NCI-H1930 (cell line): Measurements from ENCODE around the gene CYFIP1.

Experiments
- DNase-seq, 2 experiments: peaks; one replicate each; lab custom pipeline; 2025; lab: John Stamatoyannopoulos, UW

Gene CYFIP1

DNA sequence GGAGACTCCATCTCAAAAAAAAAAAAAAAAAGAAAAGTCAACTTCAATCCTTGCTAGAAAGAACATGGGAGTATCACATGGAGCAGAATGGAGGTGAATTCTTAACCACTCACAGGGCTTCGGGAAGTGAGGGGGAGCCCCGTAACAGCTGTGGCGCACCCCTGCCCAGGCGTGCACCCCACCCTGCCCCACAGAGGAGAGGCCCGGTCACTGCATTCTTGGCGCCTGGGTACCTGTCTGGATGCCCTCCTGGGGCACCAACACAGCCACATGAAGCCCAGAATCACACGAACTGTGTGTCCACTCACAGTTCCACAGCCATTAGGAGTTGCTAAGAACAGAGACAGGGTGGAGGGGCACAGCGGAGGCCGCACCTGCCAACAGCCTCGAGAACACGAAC is 89.9 kb downstream of the CYFIP1 start:
- DNase-seq = no peak

DNA sequence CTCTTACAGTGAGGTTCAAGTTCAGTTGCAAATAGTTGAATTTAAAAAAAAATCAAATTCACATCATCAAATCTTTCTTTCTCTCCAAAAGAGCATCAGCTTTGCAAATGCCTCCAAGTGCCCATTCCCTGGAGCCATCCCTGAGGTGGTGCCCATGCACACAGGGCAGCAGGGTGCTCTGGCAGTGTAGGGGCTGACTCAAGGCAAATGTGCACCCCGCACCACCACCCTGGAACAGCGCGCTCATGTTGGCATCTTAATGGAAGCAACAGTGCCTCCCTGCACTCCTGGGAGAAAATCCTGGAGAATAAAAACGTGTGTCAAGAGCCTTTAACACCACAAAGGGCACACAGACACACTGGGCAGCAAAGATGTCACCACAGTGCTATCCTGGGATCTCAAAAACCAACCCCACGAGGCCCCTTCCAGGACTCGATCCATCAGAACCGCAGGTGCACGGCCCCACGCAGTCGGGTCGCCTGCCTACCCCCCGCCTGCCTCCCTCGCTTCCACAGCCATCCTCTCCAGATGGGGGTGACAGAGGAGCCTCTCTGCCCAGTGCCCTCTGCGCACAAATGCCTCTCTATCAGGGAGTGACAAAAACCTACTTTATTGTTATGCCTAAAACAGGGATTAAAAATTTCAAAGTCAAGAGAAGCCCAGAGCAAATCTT is 90.9 kb downstream of the CYFIP1 start:
- DNase-seq = no peak

DNA sequence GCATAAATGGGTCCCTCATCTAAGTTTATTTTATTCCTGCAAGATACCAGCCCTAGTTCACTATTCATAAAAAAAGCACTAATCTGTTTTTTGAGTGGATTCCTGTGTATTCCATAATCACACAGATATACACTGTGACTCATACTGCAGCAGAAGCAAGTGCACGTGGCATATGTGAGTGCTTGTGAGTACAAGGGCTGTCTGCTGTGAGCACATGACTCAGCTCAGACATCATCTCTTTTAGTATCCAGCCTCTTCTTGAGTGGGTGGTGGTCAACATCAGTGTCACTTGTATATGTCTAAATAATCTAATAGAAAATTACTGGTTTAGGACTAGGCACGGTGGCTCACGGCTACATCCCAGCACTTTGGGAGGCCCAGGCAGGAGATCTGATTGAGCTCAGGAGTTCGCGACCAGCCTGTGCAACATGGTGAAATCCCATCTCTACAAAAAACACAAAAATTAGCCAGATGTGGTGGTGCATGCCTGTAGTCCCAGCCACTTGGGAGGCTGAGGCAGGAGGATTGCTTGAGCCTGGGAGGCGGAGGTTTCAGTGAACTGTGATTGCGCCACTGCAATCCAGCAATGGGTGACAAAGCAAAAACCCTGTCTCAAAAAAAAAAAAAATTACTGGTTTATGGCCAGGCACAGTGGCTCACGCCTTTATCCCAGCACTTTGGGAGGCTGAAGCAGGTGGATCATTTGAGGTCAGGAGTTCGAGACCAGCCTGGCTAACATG is 91.9 kb downstream of the CYFIP1 start:
- no peak for DNase-seq

DNA sequence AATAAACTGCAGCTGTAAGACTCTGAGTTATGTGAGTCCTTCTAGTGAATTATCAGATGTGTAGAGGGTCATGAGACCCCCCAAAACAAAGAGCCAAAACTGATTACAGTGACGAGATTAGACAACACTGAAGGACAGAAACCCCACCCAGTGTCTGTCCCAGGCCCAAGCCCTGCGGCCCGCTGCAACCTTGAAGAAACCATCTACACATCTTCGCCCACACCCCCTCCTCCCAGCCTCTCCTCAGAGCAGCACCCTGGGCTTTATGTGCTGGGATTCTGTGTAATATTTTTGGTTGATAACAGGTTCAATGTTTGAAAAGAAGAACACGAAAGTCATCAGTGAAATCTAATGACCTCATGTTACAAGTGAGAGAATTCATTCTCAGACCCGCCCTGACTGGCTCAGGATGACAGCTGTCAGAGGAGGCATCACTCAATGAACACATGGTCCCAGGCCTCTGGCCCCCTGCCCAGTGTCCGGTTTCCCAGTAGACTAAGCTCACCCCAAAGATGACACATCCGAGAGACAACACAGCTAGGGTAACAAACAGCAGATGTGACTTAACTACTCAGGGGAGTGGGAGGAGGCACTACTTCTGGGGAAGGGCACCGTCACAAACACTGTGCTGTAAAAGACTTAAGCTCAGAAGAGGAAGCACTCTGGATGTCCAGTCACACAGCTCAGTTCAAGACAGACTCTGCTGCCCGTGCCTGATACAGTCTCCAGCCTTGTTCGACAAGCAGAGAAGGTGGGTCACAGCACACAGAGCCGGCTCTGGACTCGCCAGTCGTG is 92.8 kb downstream of the CYFIP1 start:
- DNase-seq = no peak

DNA sequence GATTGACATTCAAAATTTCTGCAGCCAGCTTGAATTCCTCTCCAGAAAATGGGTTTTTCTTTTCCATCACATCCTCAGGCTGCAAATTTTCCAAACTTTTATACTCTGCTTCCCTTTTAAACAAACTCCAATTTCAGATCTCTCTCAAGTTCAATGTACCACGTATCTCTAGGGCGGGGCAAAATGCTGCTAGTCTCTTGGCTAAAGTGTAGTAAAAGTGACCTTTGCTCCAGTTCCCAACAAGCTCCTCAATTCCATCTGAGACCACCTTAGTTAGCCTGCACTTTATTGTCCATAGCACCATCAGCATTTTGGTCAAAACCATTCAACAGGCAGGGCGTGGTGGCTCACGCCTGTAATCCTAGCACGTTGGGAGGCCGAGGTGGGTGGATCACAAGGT is 95.0 kb downstream of the CYFIP1 start:
- DNase-seq = no peak

DNA sequence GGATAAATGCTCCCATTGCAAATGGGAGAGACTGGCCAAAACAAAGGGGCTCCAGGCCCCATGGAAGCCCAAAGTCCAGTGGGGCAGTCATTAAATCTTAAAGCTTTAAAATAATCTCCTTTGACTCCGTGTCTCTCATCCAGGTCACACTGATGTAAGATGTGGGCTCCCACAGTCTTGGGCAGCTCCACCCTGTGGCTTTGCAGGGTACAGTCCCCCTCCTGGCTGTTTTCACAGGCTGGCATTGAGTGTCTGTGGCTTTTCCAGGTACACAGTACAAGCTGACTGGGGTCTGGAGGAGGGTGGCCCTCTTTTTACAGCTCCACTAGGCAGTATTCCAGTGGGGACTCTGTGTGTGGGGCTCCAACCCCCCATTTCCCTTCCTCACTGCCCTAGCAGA is 95.8 kb downstream of the CYFIP1 start:
- DNase-seq = no peak

DNA sequence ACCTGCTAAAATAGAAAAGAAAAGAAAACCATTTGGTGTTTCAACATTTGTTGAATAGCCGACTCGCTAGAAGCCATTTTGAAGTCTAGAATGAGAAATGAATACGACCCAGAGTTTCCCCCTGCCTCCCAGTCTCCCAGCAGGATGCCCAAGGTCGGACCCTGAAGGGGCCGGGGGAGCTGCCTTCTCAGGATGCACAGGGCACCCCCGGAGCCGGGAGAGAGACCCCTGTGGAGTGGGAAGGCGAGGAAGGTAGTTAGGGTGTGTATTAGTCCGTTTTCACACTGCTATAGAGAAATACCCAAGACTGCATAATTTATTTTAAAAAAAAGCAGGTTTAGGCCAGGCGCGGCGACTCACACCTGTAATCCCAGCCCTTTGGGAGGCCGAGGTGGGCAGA is 97.0 kb downstream of the CYFIP1 start:
- no peak for DNase-seq

DNA sequence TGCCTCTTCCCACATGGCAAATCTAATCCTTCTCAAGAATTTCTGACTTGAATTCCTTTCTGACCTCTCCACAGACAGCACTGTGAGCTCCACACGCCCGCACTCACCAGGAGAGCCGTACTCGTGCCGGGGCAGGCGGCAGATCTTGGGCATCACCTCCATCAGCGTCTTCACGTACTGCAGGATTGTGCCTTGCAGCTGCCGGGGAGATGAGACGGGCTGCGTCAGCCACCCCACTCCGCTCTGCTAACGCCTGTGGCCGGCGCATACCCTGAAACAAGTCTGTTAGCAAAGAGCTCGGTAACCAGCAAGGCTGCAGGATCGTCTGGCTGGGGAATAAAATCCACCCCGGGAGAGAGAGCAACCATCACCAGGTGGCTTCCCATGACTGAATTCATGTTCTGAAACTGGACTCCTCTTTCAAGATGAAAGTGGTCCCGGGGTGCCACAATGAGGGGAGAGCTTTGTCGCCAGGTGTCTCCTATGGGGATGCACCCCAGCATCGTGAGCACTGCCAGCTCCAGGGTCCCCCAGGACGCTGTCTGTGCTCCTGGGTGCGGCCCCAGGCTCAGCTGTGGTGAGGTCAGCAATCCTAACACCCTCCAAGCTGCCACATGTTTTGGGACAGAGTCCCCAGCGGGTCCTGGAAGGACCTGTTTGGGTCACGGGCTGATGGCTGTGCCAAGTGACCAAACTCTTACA is 98.3 kb downstream of the CYFIP1 start:
- no peak for DNase-seq

DNA sequence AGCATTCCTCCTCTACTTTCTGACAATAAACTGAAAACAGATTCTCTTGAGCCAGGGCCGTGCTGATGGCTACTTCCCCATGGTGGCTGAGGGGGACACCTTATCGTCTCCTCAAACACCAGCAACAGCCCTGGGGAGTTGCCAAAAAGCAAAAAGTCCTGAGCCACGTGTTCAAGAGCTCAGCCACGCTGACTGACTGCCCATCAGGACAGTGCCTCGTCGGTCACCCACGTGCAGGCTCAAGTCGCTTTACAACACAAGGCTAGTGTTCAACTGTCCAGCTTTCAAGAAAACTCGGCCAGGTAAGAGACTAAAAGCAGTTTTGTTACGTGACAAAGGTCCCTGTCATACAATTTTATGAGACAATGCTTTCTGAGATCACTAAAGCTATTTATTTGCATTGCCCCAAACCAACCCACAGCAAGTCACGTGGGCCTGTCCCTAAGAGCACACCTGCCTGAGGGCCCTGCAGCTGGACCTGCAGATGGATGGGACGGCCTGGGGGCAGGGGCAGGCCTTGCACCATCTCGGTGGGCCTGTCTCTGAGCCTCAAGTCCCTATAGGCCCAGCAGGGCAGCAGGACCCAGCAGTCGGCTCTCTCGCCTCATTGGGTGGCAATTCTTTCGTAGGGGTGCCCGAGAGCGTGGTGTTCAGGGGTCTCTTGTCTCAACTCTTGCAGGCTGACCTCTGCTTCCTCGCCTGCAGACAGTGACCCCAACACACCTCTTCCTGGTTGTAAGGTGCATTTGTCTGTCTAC is 99.0 kb downstream of the CYFIP1 start:
- DNase-seq = no peak

DNA sequence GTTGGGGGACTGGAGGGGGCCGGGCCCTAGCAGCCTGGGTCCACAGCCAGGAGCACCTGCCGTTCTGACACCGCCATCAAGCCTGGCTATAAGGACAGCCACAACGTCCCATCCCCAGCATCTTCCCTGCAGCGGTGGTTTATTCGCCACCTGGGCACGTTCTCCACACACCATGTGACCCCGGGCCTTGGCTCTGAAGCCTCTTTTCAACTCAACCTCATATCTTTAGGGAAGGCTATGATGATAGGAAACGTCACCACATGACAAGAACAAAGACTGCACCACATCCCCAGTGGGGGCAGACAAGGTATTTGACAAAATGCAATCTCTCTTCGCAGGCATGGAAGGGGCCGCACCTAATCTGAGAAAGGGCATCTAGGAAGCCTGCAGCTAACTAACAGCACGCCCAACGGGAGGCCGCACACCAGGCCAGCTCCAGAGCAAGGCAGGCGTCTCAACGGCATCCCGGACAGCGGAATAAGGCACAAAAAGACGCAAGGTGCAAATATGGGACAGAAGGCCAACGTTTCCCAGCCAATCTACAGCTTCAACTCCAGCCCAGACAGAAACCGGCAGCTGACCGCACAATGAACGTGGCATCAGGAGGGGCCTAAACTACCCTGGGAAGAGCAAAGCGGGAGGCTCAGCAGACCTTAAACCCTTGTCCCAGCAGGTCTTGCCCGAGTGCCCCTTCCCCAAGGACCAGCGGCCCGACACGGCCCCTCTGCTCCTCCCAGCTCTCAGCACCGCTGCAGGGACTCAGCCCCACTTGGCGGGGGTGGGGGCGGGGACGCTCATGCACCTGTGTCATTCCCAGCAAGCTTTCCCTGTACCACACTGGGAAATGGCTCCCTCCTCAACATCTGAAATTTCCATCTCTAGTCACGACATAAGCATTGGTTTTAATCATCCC is 99.8 kb downstream of the CYFIP1 start:
- no peak for DNase-seq

DNA sequence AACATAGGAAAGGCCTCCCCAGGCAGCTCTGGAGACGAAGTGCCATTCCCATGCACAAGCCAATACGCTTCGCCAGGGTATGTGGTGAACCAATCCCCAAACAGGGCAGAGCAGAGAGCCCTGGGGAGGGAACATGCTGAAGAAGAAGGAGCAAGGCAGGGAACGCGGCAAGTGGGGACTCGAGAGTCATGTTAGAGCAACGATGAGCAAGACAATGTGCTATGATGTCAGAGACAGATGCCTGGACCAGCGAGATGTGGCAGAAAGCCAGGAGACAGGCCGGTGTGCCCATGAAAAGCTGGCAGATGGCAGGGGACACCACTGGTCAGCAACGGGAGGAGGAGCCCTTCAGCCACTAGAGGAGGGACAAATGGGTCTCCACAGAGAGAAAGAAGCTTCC is 102.1 kb downstream of the CYFIP1 start:
- no peak for DNase-seq

DNA sequence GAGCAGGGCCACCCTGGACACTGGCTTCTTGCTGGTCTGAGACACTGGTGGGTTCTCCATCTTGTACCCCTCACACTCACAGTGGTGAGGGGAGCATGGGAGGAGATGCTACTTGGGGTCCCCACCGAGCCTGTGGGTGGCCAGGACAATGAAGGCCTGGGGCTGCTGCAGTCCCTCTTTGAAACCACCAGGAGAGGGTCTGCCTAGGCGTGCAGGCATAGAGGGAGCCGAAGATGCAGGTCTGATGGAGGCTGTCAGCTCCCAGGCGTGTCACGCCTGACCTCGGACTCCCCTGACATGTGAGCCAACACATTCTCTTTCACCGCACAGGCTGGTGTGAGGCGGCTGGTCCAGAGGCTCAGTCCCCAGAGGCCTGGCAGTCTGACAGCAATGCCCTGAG is 102.6 kb downstream of the CYFIP1 start:
- DNase-seq = no peak

DNA sequence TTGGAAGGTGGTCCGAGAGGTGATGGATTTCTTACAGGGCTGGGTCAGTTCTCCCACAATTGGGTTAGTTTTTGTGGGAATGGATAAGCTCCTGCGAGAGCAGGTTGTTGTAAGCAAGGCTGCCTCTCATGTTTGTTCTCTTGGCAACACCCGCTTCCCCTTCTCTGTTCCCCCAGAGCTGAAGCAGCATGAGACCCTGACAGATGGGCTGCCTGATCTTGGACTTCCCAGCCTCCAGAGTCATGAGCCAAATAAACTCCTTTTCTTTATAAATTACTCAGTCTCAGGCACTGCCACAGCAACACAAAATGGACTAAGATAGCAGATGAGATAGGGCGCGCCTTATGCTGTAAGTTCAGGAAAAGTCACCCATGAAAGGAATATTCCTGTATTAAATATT is 103.1 kb downstream of the CYFIP1 start:
- DNase-seq = no peak

DNA sequence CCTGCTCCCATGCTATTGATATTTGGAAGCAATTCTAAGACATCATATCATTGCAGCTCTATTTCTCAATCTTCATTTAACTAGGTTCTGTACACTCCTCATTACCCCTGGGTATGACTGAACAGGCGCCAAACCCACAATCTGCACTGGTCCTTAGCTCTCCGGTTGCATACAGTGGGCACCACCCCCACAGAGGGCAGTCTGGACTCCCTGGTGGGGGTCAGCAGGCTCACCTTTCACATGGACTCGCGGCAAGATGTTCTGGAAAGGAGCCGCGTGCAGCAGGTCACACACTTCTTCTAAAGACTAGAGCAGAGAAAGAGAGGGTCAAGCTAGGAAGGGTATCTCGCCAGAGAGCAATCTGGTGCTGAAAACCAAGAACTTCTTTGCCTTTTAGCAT is 105.2 kb downstream of the CYFIP1 start:
- DNase-seq = no peak

DNA sequence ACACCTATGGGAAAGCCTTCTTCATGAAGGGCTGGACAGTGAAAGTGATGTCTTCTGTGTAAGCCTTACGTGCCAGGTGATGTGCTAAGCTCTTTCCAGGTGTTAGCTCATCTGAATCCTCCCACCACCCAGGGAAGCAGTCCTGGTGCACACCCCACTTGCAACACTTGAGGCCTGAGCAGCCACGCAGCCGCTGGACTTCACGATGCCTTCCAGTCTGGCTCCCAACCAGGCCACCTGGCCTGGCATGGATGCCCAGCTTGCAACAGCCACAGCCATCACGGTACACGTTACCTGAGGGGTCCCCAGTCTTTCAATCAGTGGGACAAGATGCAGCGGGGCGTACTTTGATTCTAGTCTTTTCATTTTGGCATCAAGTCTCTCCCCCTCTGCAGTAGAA is 105.9 kb downstream of the CYFIP1 start:
- no peak for DNase-seq

DNA sequence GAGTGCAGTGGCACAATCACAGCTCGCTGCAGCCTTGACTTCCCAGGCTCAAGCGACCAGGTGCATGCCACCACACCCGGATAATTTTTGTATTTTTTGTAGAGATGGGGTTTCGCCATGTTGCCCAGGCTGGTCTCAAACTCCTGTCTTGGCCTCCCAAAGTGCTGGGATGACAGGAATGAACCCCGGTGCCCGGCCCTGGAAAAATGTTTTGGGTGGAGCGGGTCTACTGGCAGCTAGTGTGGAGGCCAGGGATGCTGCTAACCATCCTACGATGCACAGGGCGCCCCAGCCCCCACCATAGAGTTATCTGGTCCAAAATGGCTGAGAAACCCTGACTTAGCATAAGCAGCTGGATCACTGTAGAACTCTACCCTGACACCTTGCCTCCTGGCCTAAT is 106.3 kb downstream of the CYFIP1 start:
- no peak for DNase-seq

DNA sequence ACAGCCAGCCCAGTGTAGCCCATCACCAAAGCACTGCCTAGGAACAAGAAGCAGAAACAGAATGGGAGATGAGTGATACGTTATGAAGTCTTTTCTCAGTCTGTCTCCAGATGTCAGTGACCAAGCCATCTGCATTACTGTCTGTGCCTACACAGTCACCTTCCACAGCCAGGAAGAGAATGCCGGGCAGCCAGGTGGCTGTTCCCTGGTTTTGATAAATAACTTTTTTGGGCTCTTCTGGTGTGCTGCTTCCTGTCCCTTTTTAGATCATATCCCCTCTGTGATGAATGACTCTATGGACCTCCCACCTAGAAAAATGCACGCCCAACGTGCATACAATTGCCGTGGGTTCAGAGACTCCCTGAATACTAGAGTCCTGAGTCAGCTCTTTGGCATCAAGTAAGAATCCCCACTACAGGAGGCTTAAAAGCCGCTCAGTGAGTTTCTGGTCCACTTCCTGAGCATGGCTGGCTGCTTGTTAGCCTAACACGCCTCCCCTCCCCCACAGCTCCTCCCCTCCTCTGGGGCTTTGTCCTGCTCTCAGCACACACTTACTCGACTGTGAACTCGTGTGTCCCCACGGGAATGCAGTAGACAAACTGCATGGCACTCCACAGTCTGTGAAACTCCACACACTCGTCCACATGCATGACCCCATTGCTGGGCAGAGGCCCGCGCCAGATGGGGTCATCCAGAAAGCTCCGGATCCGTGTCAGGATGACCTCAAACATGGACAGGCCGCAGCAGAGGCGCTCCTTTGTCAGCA is 107.0 kb downstream of the CYFIP1 start:
- no peak for DNase-seq

DNA sequence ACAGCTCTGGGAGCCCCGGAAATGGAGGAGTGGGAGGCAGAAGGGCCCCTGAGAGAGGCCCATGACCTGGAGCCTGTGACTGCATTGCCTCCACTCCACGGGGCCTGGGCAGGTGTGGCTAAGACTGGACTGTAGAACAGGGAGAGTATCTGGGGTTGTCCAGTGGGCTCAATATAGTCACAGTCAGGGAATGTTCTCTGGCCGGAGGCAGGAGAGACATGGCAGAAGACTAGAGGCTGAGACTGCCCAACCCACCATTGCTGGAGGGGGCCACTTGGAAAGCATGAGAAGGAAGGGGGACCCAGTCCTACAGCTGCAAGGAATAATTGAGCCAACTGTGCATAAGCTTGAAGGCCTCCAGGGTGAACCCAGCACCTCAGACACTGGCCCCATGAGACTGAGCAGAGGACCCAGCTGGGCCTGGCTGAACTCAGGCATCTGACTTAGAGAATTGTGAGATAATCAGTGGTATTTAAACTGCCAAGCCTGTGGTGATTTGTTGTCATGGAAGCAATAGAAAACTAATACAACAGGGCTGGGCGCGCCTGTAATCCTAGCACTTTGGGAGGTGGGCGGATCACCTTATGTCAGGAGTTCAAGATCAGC is 108.6 kb downstream of the CYFIP1 start:
- DNase-seq = no peak

DNA sequence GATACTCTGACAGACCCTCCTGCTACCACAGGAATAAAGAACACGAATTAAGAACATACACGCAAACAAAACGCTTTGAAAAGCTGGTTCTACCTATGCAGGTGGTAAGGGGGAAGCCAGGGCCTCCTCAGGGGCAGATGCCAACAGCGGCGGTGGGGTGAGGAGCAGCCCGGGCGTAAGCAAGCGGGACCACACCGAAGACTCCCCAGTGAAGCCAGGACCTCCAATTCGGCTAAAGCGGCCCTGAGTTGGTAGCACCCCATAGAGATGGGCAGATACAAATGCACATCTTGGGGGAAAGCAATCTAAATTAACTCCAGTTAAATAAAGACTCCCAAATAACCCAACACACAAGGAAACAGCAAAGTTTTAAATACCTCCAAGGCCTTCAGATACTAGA is 109.3 kb downstream of the CYFIP1 start:
- no peak for DNase-seq
